Daoy (cell line): ENCODE data around the gene ACTN3. TPM values are rescaled to one million over a fixed set of nuclear protein-coding genes. Genes with fewer than 3 reads are reported as not detected.
A peak's percentile ranks its signal among the peaks of the same experiment; 100 is the strongest.
"Not testable (repeated sequence)": the region's sequence is repeated elsewhere in the genome, so short reads cannot be mapped to it uniquely, and the experiment has no call there.

Experiments used
- DNase-seq: peaks from one replicate; pipeline ENCODE4 v3.0.0-alpha.2; 2015; ENCODE audit warnings: low read depth
- total RNA-seq: library from RNA; depleted of rRNA; stranded (reverse); fragments of >200 nt; shearing (Covaris generic); gene quantifications from 2 replicates; pipeline ENCODE4 v1.2.3, GENCODE V29; 2014; rRNA removed

ACTN3 gene
- total RNA-seq: not detected in 2 replicates

- DNase-seq: peak; percentile 28
These were observed at the start of gene ACTN3 for GRCh38 chr11:66546368-66546965. Gene ACTN3 (plus strand): TSS chr11:66546903. CDS start chr11:66546938, 35 bp downstream.

DNA sequence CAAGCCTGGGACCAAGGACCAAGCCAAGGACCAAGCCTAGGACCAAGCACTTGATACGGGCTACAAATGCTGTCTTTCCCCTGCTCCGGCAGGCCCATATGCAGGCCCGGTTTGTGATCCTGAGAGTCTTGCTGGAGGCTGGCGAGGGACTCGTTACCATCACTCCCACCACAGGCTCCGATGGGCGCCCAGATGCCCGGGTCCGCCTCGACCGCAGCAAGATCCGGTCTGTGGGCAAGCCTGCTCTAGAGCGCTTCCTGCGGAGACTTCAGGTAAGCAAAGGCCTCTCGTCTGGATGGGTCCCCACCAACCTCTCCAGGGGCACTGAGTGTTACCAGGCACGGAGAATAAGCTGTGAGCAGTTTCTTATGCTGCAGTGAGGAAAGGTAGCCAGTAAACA, 49.5 kb upstream of the ACTN3 start:
- no peak for DNase-seq

DNA sequence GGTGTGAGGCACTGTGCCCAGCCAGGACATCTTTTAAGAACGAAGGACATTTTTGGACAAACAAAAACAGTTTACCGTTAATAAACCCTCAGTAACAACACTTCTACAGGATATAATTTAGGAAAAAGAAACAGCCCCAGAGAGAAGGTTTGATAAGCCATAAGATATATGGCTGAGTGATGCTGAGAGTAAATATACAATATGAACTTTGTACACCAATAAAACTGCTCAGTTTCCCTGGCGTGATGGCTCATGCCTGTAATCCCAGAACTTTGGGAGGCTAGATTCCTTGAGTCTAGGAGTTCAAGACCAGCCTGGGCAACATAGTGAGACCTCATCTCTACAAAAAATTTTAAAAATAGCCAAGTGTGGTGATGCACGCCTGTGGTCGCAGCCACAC, 48.2 kb upstream of the ACTN3 start:
- no peak for DNase-seq

DNA sequence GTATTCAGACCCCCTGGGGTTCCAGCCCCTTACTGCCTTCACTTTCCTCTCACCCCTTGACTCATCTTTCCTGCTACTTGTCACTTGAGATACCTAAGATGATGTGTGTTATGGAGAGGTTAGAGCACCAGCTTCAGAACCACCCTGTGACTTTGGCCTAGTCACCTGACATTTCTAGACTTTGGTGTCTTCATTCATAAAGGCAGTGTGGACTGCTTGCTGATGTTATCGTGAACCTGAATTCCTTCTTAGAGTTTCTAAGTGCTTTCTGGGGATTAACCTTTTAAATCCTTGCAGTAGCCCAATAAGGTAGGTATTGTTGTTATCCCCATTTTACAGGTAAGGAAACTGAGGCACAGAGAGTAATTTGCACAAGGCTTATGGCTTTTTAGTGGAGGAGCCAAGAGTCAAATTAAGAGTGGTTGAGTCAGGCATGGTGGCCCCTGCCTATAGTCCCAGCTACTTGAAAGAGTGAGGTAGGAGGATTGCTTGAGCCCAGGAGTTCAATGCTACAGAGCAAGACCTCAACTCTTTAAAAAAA, 41.4 kb upstream of the ACTN3 start:
- DNase-seq: no peak

DNA sequence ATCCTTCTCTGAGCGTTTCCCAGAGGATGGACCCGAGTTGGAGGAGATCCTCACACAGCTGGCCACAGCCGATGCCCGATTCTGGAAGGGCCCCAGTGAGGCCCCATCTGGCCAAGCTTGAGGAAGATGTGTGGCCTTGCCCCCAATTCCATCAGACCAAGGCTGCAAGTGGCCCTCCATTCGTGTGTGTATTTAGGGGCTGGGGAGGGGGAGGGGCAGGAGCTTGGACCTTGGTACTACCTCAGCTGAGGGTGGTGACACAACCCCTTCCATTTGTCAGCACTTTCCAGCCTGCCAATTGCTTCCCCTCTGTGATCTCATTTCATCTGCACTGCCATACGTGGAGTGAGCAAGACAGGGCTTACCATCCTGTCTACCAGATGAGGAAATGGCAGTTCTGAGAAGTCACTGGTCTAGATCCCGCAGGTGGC, 37.6 kb upstream of the ACTN3 start:
- DNase-seq: no peak

- DNase-seq: peak; percentile 85
These were observed 36.3 kb upstream of the ACTN3 start, which contains the start of gene BBS1 for GRCh38 chr11:66510271-66510989. Gene BBS1 (plus strand): TSS chr11:66510635. CDS start chr11:66510660, 25 bp downstream.

DNA sequence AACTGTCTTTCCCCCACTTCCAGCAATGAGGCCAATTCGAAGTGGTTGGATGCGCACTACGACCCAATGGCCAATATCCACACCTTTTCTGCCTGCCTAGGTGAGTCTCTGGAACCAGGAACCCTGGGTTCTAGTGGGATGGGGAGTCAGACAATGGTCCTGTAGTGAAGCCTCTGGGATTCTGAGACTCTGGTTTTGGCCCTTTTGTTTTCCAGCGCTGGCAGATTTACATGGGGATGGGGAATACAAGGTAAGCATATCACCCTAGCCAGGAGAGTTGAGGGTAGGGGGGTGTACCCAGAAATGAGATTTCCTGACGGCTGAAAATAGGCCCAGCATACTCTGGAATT, 35.7 kb upstream of the ACTN3 start:
- no peak for DNase-seq

DNA sequence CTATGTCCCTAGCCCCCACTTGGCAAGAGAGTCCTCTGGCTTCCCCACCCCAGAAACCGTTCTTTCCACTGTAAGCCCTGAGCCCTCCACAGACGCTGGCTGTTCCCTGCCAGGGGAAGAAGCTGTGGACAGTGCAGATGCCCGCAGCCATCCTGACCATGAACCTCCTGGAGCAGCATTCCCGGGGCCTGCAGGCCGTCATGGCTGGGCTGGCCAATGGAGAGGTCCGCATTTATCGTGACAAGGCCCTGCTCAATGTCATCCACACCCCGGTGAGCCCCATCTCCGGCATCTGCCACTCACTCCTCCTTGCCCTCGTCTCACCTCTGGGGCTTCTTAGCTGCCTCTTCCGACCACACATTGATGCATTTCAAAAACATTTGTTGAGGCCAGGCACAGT, 23.1 kb upstream of the ACTN3 start:
- DNase-seq: no peak

GRCh38 chr11:66524304-66525040, 22.2 kb upstream of the ACTN3 start:
- DNase-seq: no peak

GRCh38 chr11:66529069-66529468, 17.6 kb upstream of the ACTN3 start:
- no peak for DNase-seq

DNA sequence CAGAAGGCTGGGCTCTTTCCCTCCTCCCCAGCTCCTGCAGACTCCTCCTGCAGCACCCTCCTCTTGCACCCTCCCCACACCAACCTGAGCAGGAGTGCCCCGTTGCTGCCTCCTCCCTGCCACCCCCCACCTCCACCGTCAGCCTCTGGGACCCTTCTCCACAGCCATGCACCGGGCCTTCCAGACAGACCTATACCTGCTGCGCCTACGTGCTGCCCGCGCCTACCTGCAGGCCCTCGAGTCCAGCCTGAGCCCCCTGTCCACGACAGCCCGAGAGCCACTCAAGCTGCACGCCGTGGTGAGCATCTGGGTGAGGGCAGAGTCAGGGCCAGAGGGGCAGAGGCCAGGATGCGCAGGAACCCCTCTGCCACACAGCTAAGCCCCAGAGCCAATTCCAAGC, 17.0 kb upstream of the ACTN3 start:
- no peak for DNase-seq

GRCh38 chr11:66530927-66531709, 15.6 kb upstream of the ACTN3 start:
- DNase-seq: no peak

GRCh38 chr11:66531841-66532240, 14.9 kb upstream of the ACTN3 start:
- DNase-seq: no peak

DNA sequence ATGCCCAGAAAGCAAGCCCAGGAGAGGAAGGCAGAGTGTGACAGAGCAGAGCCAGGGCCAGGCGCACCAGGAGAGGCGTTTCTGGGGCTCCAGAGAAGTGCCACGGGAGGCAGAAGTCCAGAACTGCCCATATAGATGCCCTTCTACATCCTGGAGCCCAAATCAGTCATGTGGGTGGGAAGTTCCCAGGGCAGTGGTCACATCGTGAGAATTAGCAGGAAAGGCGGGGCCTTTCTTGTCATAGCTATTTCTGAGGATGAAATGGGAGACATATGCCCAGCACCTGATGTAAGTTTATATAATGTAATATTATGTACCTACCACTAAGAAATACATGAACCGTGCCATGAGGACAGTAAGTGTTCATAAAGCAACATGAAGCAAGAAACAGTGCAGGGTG, 13.9 kb upstream of the ACTN3 start:
- no peak for DNase-seq

- no peak for DNase-seq
These were observed 7.4 kb upstream of the ACTN3 start for GRCh38 chr11:66539170-66539869.

- DNase-seq: no peak
These were observed 6.9 kb upstream of the ACTN3 start for GRCh38 chr11:66539870-66540213.

- DNase-seq: not testable (repeated sequence)
These were observed 6.1 kb upstream of the ACTN3 start for GRCh38 chr11:66540598-66540997.

- no peak for DNase-seq
These were observed 4.8 kb upstream of the ACTN3 start for GRCh38 chr11:66541892-66542291.

GRCh38 chr11:66542362-66542761, 4.3 kb upstream of the ACTN3 start:
- DNase-seq: peak; percentile 34

DNA sequence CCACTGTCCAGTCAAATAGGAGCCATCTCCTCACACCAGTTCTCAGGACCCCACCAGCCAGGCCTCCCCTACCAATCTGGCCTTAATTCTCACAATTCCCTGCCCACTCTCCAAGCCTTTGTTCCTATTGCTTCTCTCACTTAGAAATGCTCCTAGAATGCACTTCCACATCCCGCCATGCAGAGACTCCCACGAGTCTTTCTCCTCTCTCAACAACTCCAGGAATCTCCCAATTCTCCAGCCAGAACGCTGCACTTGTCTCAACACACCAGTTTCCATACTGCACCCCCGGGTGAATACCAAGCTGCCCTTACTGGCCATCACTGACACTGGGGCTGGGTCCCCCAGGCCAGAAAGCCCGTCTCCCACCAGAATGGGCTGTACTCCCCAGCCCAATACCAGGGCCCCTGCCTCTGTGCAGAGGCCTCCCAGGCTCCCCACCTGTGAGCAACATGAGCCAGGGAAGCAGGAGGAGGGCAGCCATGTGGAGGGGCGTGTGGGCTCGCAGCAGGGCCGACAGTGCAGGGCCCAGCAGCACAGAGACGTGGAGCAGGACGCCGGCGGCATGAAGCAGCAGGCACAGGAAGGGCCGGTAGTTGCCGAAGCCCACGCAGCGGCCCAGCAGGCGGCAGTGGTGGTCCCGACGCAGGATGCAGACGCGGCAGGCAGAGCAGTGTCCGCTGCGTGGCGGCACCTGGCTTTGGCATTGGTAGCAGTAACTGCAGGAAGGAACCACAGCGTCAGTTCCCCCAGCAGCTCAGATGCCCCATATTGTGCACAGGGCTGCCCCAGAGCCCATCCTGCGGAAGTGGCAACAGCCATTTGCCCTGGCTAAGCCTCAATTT, 3.2 kb upstream of the ACTN3 start:
- DNase-seq: no peak
